ENCODE measurements around the gene SPAG17.

DNA sequence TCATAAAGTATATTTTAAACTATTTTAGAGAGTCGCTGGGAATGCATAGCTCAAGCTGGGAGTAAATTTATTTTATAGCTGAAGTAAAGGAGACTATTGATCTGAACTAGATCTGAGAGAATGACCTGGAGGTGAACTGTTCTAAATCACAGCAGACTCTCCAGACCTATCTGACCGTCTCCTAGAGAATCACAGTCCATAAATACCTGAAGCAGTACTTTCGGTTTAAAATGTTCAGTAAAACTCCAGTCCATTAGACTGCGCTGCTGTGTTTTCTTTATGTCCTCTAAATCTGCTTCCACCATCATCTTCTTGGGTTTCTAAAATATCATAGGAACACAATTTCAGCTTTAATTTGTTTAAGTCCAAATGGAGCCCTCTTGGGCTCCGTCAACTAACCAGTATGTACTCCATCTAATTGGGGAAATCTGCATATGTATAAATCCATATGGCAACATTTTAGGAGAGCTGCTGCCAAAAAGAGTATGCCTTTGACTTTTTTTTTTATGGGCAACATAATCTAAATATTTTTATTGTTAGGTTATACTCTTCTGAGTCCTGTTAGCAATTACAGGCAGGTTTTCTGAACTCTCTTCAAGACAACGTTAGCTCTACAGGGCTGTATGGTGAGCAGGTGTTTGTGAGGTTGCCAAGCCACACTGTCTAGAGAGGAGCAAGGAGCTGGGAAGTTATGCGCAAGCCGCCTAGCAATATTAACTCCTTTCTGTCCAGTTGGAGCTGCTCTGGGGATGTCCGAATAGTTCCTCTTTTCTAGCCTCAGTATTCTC, 111.2 kb downstream of the SPAG17 start:
- TF ChIP-seq, protein P1, sequence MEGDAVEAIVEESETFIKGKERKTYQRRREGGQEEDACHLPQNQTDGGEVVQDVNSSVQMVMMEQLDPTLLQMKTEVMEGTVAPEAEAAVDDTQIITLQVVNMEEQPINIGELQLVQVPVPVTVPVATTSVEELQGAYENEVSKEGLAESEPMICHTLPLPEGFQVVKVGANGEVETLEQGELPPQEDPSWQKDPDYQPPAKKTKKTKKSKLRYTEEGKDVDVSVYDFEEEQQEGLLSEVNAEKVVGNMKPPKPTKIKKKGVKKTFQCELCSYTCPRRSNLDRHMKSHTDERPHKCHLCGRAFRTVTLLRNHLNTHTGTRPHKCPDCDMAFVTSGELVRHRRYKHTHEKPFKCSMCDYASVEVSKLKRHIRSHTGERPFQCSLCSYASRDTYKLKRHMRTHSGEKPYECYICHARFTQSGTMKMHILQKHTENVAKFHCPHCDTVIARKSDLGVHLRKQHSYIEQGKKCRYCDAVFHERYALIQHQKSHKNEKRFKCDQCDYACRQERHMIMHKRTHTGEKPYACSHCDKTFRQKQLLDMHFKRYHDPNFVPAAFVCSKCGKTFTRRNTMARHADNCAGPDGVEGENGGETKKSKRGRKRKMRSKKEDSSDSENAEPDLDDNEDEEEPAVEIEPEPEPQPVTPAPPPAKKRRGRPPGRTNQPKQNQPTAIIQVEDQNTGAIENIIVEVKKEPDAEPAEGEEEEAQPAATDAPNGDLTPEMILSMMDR (IDR thresholded peaks at IDR 0.05; ENCODE audit: insufficient read depth, low read length, poor library complexity, severe bottlenecking): no peak
- no peak for TF ChIP-seq EZH2phosphoT487 (conservative IDR thresholded peaks at IDR 0.05; ENCODE audit: low read length)
